Lower lobe of right lung (tissue), 2 donors: ENCODE results near the gene FAM83B. TPM values are rescaled to one million over a fixed set of nuclear protein-coding genes. Genes with fewer than 3 reads are reported as not detected.

Experiments used
- ATAC-seq, 2 donors: fragments of 200-7000 bp; cut with Tn5 transposase; one replicate each; pipeline ENCODE4 v1.9.1; 2020 to 2022; ENCODE audit warnings: mild to moderate bottlenecking in 2 of 2, moderate library complexity in 2 of 2
- DNase-seq: peaks from one replicate; pipeline ENCODE4 v3.0.0-alpha.2; 2020
- H3K27ac ChIP-seq: fragments of 200-600 bp; one replicate; pipeline ENCODE4 v1.8.0; 2022
- H3K27me3 ChIP-seq: fragments of 200-600 bp; one replicate; pipeline ENCODE4 v1.8.0; 2022; ENCODE audit warnings: low read depth
- H3K36me3 ChIP-seq: fragments of 200-600 bp; one replicate; pipeline ENCODE4 v1.8.0; 2022; ENCODE audit warnings: mild to moderate bottlenecking
- H3K4me1 ChIP-seq: fragments of 200-600 bp; one replicate; pipeline ENCODE4 v1.8.0; 2022
- H3K4me3 ChIP-seq: fragments of 200-600 bp; one replicate; pipeline ENCODE4 v1.8.0; 2022; ENCODE audit warnings: mild to moderate bottlenecking
- H3K9me3 ChIP-seq: fragments of 200-600 bp; one replicate; pipeline ENCODE4 v1.8.0; 2022
- CTCF ChIP-seq: fragments of 200-600 bp; IDR thresholded peaks from one replicate; pipeline ENCODE4 v1.8.0; 2022; ENCODE audit warnings: antibody characterized with exemption, mild to moderate bottlenecking
- intact Hi-C: fragments of 100-400 bp; cut with DNase I; formaldehyde crosslinking; loops from one replicate; pipeline ENCODE4 v1.11.0; 2022
- total RNA-seq: library from RNA; stranded (reverse); fragmentation: NEBNext Ultra II Directional; extraction: Animal tissue kit (Norgen Biotek cat#: 25700); gene quantifications from one replicate; pipeline ENCODE4 v1.2.1, GENCODE V29; 2021
- donor health status: DM: no; HTN: yes; CAD: no; lungs with severe emphysema.

The FAM83B gene
- total RNA-seq, 1 donor from 2014 or later = 0.12 TPM

GRCh38 chr6:54980511-54981275, 134.1 kb downstream of the FAM83B start:
- intact Hi-C loops = no loop called here
- Histone ChIP-seq H3K4me3 (no peak overlapping the region), H3K9me3 (no peaks in the 10 kb centered on the region), H3K27me3 (no peaks in the 10 kb centered on the region), H3K36me3 (no peaks in the 10 kb centered on the region), H3K27ac (no peak overlapping the region), H3K4me1 (no peaks in the 10 kb centered on the region)
- TF ChIP-seq CTCF = no peak
- ATAC-seq (no peak), DNase-seq (no peak)

- no peak for TF ChIP-seq CTCF
- no peaks in the 10 kb centered on the region for H3K9me3 ChIP-seq
Observed at GRCh38 chr6:54981276-54981609, 134.7 kb downstream of the FAM83B start.

GRCh38 chr6:54981647-54982046, 135.1 kb downstream of the FAM83B start:
- ATAC-seq (no peak), DNase-seq (no peak)
- H3K27me3 ChIP-seq = no peaks in the 10 kb centered on the region
- no peaks in the 10 kb centered on the region for H3K36me3 ChIP-seq
- no peak overlapping the region for H3K27ac ChIP-seq
- intact Hi-C loops = no loop called here
- no peak for TF ChIP-seq CTCF
- no peak overlapping the region for H3K4me3 ChIP-seq
- H3K9me3 ChIP-seq = no peaks in the 10 kb centered on the region
- H3K4me1 ChIP-seq = no peaks in the 10 kb centered on the region

More at GRCh38 chr6:54981276-54981609, 134.7 kb downstream of the FAM83B start:
- H3K27me3 ChIP-seq = no peaks in the 10 kb centered on the region
- no peak overlapping the region for H3K4me3 ChIP-seq
- H3K27ac ChIP-seq = no peak overlapping the region
- H3K4me1 ChIP-seq = no peaks in the 10 kb centered on the region
- no peaks in the 10 kb centered on the region for H3K36me3 ChIP-seq
- intact Hi-C loops = no loop called here
- DNase-seq (no peak), ATAC-seq (no peak)

- no peak overlapping the region for H3K27ac ChIP-seq
- no peaks in the 10 kb centered on the region for H3K27me3 ChIP-seq
- H3K36me3 ChIP-seq = no peaks in the 10 kb centered on the region
- no peak overlapping the region for H3K4me3 ChIP-seq
- H3K9me3 ChIP-seq = no peaks in the 10 kb centered on the region
- intact Hi-C loops = no loop called here
- H3K4me1 ChIP-seq = no peaks in the 10 kb centered on the region
- DNase-seq = no peak
- TF ChIP-seq CTCF = no peak
- ATAC-seq = no peak
Observed at GRCh38 chr6:54987633-54988290, 141.2 kb downstream of the FAM83B start.

- DNase-seq = no peak
- Histone ChIP-seq H3K27me3 (no peaks in the 10 kb centered on the region), H3K4me3 (no peak overlapping the region), H3K9me3 (peaks cover under 1% of the 10 kb centered on the region), H3K27ac (no peak overlapping the region), H3K36me3 (no peaks in the 10 kb centered on the region), H3K4me1 (no peaks in the 10 kb centered on the region)
- intact Hi-C loops = no loop called here
- no peak for ATAC-seq
- no peak for TF ChIP-seq CTCF
Observed at GRCh38 chr6:54988576-54988975, 142.0 kb downstream of the FAM83B start.
